ENCODE results near the gene ARMH2.

GRCh38 chr6:24780206-24780605 is 18.5 kb downstream of the ARMH2 start:
- TF ChIP-seq, protein P1, sequence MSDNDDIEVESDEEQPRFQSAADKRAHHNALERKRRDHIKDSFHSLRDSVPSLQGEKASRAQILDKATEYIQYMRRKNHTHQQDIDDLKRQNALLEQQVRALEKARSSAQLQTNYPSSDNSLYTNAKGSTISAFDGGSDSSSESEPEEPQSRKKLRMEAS (IDR thresholded peaks at IDR 0.05; ENCODE audit: low read depth, low read length): no peak
- TF ChIP-seq SMC3 (IDR thresholded peaks at IDR 0.05; ENCODE audit: borderline replicate concordance, low read length): no peak
- TF ChIP-seq, protein P2, sequence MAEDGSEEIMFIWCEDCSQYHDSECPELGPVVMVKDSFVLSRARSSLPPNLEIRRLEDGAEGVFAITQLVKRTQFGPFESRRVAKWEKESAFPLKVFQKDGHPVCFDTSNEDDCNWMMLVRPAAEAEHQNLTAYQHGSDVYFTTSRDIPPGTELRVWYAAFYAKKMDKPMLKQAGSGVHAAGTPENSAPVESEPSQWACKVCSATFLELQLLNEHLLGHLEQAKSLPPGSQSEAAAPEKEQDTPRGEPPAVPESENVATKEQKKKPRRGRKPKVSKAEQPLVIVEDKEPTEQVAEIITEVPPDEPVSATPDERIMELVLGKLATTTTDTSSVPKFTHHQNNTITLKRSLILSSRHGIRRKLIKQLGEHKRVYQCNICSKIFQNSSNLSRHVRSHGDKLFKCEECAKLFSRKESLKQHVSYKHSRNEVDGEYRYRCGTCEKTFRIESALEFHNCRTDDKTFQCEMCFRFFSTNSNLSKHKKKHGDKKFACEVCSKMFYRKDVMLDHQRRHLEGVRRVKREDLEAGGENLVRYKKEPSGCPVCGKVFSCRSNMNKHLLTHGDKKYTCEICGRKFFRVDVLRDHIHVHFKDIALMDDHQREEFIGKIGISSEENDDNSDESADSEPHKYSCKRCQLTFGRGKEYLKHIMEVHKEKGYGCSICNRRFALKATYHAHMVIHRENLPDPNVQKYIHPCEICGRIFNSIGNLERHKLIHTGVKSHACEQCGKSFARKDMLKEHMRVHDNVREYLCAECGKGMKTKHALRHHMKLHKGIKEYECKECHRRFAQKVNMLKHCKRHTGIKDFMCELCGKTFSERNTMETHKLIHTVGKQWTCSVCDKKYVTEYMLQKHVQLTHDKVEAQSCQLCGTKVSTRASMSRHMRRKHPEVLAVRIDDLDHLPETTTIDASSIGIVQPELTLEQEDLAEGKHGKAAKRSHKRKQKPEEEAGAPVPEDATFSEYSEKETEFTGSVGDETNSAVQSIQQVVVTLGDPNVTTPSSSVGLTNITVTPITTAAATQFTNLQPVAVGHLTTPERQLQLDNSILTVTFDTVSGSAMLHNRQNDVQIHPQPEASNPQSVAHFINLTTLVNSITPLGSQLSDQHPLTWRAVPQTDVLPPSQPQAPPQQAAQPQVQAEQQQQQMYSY (CRISPR knock-in tag; IDR thresholded peaks at IDR 0.05): no peak
- no peak for TF ChIP-seq CTCF (IDR thresholded peaks at IDR 0.05 in 2 of 3, conservative IDR thresholded peaks at IDR 0.05 in 1 of 3; ENCODE audit: control insufficient read depth in 2 of 3, extremely low read depth in 1 of 3, insufficient read depth in 1 of 3, low read depth in 3 of 3, low read length in 3 of 3)
- TF ChIP-seq JUND (IDR thresholded peaks at IDR 0.05; ENCODE audit: low read depth, low read length): no peak
- no peak for TF ChIP-seq NFYB (IDR thresholded peaks at IDR 0.05; ENCODE audit: insufficient read depth, low read depth, low read length)
- TF ChIP-seq ATF2 (IDR thresholded peaks at IDR 0.05; ENCODE audit: low read length): no peak
- TF ChIP-seq HCFC1 (IDR thresholded peaks at IDR 0.05; ENCODE audit: low read length): no peak
- TF ChIP-seq, protein P3, sequence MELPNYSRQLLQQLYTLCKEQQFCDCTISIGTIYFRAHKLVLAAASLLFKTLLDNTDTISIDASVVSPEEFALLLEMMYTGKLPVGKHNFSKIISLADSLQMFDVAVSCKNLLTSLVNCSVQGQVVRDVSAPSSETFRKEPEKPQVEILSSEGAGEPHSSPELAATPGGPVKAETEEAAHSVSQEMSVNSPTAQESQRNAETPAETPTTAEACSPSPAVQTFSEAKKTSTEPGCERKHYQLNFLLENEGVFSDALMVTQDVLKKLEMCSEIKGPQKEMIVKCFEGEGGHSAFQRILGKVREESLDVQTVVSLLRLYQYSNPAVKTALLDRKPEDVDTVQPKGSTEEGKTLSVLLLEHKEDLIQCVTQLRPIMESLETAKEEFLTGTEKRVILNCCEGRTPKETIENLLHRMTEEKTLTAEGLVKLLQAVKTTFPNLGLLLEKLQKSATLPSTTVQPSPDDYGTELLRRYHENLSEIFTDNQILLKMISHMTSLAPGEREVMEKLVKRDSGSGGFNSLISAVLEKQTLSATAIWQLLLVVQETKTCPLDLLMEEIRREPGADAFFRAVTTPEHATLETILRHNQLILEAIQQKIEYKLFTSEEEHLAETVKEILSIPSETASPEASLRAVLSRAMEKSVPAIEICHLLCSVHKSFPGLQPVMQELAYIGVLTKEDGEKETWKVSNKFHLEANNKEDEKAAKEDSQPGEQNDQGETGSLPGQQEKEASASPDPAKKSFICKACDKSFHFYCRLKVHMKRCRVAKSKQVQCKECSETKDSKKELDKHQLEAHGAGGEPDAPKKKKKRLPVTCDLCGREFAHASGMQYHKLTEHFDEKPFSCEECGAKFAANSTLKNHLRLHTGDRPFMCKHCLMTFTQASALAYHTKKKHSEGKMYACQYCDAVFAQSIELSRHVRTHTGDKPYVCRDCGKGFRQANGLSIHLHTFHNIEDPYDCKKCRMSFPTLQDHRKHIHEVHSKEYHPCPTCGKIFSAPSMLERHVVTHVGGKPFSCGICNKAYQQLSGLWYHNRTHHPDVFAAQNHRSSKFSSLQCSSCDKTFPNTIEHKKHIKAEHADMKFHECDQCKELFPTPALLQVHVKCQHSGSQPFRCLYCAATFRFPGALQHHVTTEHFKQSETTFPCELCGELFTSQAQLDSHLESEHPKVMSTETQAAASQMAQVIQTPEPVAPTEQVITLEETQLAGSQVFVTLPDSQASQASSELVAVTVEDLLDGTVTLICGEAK (IDR thresholded peaks at IDR 0.05; ENCODE audit: borderline replicate concordance): no peak
- TF ChIP-seq POLR2AphosphoS5 (IDR thresholded peaks at IDR 0.05; ENCODE audit: low read length): no peak
- no peak for TF ChIP-seq CBFB (IDR thresholded peaks at IDR 0.05; ENCODE audit: low read depth)
- TF ChIP-seq SMAD1 (IDR thresholded peaks at IDR 0.05; ENCODE audit: low read depth, partially characterized antibody): no peak
- no peak for TF ChIP-seq PML (IDR thresholded peaks at IDR 0.05; ENCODE audit: low read length)
- no peak for TF ChIP-seq EZH2 (IDR thresholded peaks at IDR 0.05; ENCODE audit: borderline replicate concordance, control insufficient read depth, low read depth, low read length)

All from GM12878 (cell line).